Adrenal gland (tissue), 12 donors: ENCODE data around the gene FMN2. TPM values are rescaled to one million over a fixed set of nuclear protein-coding genes. Genes with fewer than 3 reads are reported as not detected.
"Not testable (repeated sequence)": the region's sequence is repeated elsewhere in the genome, so short reads cannot be mapped to it uniquely, and the experiment has no call there.

Source experiments
- DNase-seq, 7 donors: peaks; one replicate each; pipeline ENCODE4 v3.0.0-alpha.2; 2019 to 2020
- H3K27ac ChIP-seq, 5 donors: fragments of 200-600 bp; sonication (generic) in 4 of 5; 1 replicate in 3 of 5; 2 replicates in 2 of 5; pipeline versions ENCODE4 v1.5.1 to v1.8.0; 2016 to 2020; ENCODE audit warnings: mild to moderate bottlenecking in 1 of 5
- H3K27me3 ChIP-seq: fragments of 200-600 bp; 2 replicates; pipeline ENCODE4 v1.8.0; 2021
- H3K36me3 ChIP-seq, 2 donors: fragments of 200-600 bp; replicated peaks in 1 of 2; 1 replicate in 1 of 2; 2 replicates in 1 of 2; pipeline versions ENCODE4 v1.5.1 to v1.8.0; 2018 to 2022
- H3K4me1 ChIP-seq, 2 donors: fragments of 200-600 bp; replicated peaks in 1 of 2; 1 replicate in 1 of 2; 2 replicates in 1 of 2; pipeline versions ENCODE4 v1.5.1 to v1.8.0; 2018 to 2021
- H3K4me3 ChIP-seq, 4 donors: fragments of 200-600 bp; sonication (generic) in 3 of 4; one replicate each; pipeline ENCODE4 v1.5.1; 2016 to 2018
- H3K9me3 ChIP-seq, 3 donors: fragments of 200-600 bp; sonication (generic) in 1 of 3; replicated peaks in 1 of 3; 1 replicate in 2 of 3; 2 replicates in 1 of 3; pipeline versions ENCODE4 v1.5.1 to v1.8.0; 2016 to 2021
- CTCF ChIP-seq, 6 experiments: fragments of 450-650 bp in 4 of 6; fragments of 200-600 bp in 2 of 6; sonication (generic) in 1 of 6; IDR thresholded peaks; 1 replicate in 5 of 6; 2 replicates in 1 of 6; pipeline versions ENCODE4 v1.5.1 to v1.8.0; 2016 to 2021; ENCODE audit warnings: antibody characterized with exemption in 6 of 6, mild to moderate bottlenecking in 2 of 6, moderate library complexity in 1 of 6
- POLR2A ChIP-seq, 2 donors: fragments of 450-650 bp; IDR thresholded peaks; one replicate each; pipeline ENCODE4 v1.6.1; 2017; ENCODE audit warnings: antibody characterized with exemption in 2 of 2, mild to moderate bottlenecking in 2 of 2, moderate library complexity in 1 of 2
- WGBS, 4 donors: extraction: QIAGEN DNeasy Blood & Tissue Kit in 2 of 4; methylation state at CpG; one replicate each; pipeline versions ENCODE4 v1.1.5 to v1.1.7; 2013 to 2017; 5-methylcytosine and 5-hydroxymethylcytosine counted together
- intact Hi-C, 2 donors: fragments of 100-400 bp; cut with DNase I; formaldehyde crosslinking; loops; one replicate each; pipeline versions ENCODE4 v1.14.1 to v1.15.0; 2022 to 2023
- polyA plus RNA-seq, 3 donors: library from polyadenylated mRNA; stranded (reverse); fragments of 200-250 nt in 2 of 3; fragments of 350-450 nt in 1 of 3; fragmentation: Illumina TruSeq in 1 of 3; extraction: RNeasy Lipid Tissue Mini Kit (QIAGEN cat#74804) in 1 of 3; gene quantifications; one replicate each; pipeline ENCODE4 v1.2.3, GENCODE V29; 2013 to 2014
- total RNA-seq, 9 donors: library from RNA; depleted of rRNA in 4 of 9; stranded (reverse); fragments of >200 nt in 4 of 9; fragments of 120-200 nt in 1 of 9; fragmentation: NEBNext Ultra II Directional in 1 of 9; extraction: Animal tissue kit (Norgen Biotek cat#: 25700) in 1 of 9; gene quantifications; one replicate each; pipeline versions ENCODE4 v1.1.0 to v1.2.4, GENCODE V29; 2013 to 2023
- donor health status: healthy with polysubstance abuse.
- donor health status: Bipolar disorder and iron deficiency.
- donor health status: DM: yes; HTN: yes; CAD: no.
- donor health status: DM: no; HTN: no; CAD: no.
- donor health status: DM: no; HTN: no; CAD: no.
- donor health status: DM: yes; HTN: yes; CAD: no.

FMN2 gene
- total and polyA plus RNA-seq, 12 donors = 0.69 to 9.8 (median 3.1) TPM

GRCh38 chr1:240274569-240274968 lies 182.9 kb downstream of the FMN2 start:
- no peaks in the 10 kb centered on the region for H3K27me3 ChIP-seq
- intact Hi-C loops = no loop called here
- DNase-seq = no peak
- H3K36me3 ChIP-seq = no peaks in the 10 kb centered on the region
- peaks cover 0 to 1% (median 0%) of the 10 kb centered on the region in 3 donors for H3K9me3 ChIP-seq
- no peak overlapping the region for H3K4me3 ChIP-seq
- no peak for TF ChIP-seq POLR2A (IDR thresholded peaks at IDR 0.05)
- no peak for TF ChIP-seq CTCF (IDR thresholded peaks at IDR 0.05)
- H3K4me1 ChIP-seq = no peaks in the 10 kb centered on the region
- H3K27ac ChIP-seq = no peak overlapping the region
- 79 to 84% (median 81%) methylated on average over 5 of the region's 5 CpGs for WGBS, 4 donors

GRCh38 chr1:240275219-240275618 lies 183.5 kb downstream of the FMN2 start:
- DNase-seq, H3K27me3 ChIP-seq, H3K27ac ChIP-seq, H3K4me3 ChIP-seq, intact Hi-C loops, H3K36me3 ChIP-seq, H3K9me3 ChIP-seq, H3K4me1 ChIP-seq: not testable (repeated sequence)

- TF ChIP-seq POLR2A (IDR thresholded peaks at IDR 0.05) (no peak), CTCF (IDR thresholded peaks at IDR 0.05) (no peak)
- Histone ChIP-seq H3K27me3 (no peaks in the 10 kb centered on the region), H3K36me3 (no peaks in the 10 kb centered on the region), H3K27ac (no peak overlapping the region), H3K4me3 (no peak overlapping the region), H3K4me1 (no peaks in the 10 kb centered on the region), H3K9me3 (no peaks in the 10 kb centered on the region)
- DNase-seq = no peak
- 72 to 79% (median 75%) methylated on average over 6 of the region's 6 CpGs for WGBS, 4 donors
- intact Hi-C loops = no loop called here
These were observed 186.4 kb downstream of the FMN2 start for GRCh38 chr1:240278082-240278481.

- no peaks in the 10 kb centered on the region for H3K9me3 ChIP-seq
- WGBS, 4 donors = 83 to 88% (median 86%) methylated on average over 11 of the region's 11 CpGs
- no peaks in the 10 kb centered on the region for H3K27me3 ChIP-seq
These were observed 189.1 kb downstream of the FMN2 start for GRCh38 chr1:240280560-240281322.

More at GRCh38 chr1:240280560-240281322, 189.1 kb downstream of the FMN2 start:
- TF ChIP-seq CTCF (IDR thresholded peaks at IDR 0.05) (no peak), POLR2A (IDR thresholded peaks at IDR 0.05) (no peak)
- Histone ChIP-seq H3K27ac (no peak overlapping the region), H3K4me1 (no peaks in the 10 kb centered on the region), H3K4me3 (no peak overlapping the region), H3K36me3 (no peaks in the 10 kb centered on the region)
- no peak for DNase-seq
- intact Hi-C loops = no loop called here
